ENCODE measurements around the gene PPP1R11.
"Not testable (repeated sequence)": the region's sequence is repeated elsewhere in the genome, so short reads cannot be mapped to it uniquely, and the experiment has no call there.

The PPP1R11 gene, protein sequence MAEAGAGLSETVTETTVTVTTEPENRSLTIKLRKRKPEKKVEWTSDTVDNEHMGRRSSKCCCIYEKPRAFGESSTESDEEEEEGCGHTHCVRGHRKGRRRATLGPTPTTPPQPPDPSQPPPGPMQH

DNA sequence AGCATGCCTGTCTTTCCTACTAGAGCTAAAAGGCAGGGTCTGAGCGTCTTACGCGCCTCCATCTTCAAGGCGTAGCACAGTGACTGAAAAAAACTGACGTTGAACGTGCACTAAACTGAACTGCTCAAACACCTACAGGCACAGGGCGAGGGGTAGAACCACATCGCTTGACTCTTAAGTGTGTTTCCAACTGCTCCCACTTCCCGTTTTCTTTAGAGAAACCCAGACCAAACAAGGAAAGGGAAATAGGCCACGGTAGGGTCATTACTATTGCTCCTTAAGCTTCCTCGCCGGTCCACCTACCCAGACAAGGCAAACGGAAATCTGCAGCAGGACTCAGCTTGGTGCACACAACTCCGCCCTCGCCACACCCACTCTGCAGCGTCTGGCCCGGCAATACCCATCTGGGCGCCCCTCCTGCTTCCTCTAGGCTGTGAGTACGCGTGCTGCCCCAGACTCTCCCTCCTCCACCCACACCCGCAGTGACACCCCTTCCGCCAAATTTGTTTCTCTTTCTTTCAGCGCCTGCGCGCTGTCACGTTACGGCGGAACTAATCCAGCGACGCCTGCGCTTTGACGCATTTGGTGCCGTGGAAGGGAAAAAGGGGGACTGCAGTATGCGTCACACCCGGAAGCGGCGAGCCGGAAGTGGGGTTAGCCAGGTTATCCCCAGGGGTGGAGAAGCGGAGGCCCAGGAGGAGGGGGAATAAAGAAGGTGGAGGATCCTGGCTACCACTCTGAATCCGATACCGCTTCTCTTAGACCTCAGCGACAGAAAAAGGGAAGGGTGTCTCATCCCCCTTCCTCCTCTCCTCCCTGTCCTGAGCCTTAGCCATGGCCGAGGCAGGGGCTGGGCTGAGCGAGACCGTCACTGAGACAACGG is at the start of gene PPP1R11:
Gene PPP1R11 (plus strand): TSS at position 622 of the 883 bp plus-strand sequence. CDS start 213 bp downstream, at position 835.
- peak; percentile 98 for DNase-seq (ENCODE audit: low read depth)

DNA sequence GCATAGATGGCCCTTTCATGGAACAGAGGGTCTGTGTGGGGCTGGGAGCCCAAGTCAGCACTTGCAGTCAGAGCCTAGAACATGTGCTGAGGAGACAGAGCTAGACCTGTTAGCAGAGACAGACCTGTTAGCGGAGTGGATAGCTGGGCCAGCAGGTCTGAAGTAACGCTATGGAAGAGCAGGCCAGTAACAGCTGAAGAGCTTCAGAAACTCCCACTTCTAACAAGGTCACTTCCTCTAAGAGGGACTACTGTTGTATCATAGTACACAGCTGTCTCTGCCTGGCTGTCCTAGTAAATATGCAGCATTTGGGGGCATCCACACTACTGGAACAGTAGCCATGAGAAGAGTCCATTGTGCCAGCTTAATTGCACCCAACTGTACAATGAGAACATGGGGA is 47.2 kb upstream of the PPP1R11 start:
- no peak for DNase-seq (ENCODE audit: low read depth)

DNA sequence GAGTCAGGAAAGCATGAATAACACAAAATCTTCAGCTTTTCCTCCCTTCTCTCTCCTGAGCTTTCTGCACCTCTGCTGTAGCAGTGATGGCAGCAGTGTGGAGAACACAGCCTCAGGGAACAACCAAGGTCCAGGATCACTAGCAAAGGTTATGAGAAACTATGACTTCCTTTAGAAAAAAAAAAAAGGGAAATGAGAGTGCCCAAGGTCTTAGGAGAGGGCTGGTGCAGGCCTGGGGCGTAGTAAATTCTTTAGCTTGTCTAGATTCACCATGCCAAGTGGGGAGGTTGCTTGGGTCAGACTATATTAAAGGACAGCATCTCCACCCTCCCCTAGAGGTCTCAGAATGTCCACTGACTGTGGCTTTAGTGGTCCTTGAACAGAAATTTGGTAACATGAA is 46.4 kb upstream of the PPP1R11 start:
- DNase-seq (ENCODE audit: low read depth) = no peak

DNA sequence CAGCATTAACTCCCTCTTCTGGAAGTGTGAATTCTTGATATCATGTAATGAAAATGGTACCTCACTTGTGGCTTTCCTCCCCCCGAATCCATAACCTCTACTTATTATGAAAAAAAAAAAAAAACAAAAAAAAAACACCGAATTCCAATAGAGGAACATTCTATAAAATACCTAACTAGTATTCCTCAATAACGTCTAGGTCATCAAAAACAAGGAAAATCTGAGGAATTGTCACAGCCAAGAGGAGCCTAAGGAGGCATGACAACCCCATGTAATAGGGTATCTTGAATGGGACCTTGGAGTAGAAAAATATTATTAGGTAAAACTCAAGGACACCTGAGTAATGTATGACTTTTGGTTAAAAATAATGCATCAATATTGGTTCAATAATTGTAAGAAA is 44.8 kb upstream of the PPP1R11 start:
- DNase-seq (ENCODE audit: low read depth) = no peak

DNA sequence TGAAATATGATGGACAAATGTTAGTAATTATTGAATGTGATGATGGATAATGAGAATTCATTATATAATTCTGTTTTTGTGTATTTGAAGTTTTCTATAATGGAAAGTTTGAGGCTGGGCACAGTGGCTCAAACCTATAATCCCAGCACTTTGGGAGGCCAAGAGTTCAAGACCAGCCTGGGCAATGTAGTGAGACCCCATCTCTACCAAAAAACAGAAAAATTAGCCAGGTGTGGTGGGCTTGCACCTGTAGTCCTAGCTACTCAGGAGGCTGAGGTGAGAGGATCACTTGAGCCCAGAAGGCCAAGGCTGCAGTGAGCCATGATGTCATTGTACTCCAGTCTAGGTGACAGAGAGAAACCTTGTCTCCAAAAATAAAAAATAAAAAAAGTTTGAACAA is 44.3 kb upstream of the PPP1R11 start:
- not testable (repeated sequence) for DNase-seq (ENCODE audit: low read depth)

DNA sequence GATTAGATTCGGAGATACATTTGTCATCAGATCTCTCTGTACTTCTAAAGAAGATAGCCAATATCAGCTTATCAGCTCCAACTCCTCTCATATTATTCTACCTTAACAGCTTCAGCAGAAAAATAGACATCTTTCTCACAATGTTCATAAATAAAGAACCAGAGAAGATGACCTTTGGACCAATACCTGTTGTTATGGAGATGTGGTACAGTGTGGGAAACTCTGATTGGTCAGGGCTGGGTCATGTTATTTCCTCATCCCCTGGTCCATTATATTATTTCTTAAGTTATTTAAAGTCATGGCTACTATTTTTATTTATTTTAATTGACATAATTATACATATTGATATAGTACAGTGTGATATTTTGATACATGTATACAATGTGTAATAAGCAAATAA is 41.8 kb upstream of the PPP1R11 start:
- DNase-seq (ENCODE audit: low read depth) = no peak

DNA sequence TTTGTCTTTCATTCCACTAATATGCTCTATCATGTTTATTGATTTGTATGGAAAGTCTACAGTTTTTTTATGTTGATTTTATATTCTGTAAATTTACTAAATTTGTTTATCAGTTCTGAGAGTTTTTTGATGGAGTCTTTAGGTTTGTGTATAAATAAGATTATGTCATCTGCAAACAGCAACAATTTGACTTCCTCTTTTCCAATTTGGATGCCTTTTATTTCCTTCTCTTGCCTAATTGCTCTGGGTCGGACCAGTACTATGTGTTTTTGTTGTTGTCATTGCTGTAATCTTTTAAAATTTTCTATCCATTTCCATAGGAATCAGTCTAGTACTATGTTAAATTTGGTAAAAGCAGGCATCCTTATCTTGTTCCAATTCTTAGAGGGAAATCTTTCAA is 37.4 kb upstream of the PPP1R11 start:
- no peak for DNase-seq (ENCODE audit: low read depth)

DNA sequence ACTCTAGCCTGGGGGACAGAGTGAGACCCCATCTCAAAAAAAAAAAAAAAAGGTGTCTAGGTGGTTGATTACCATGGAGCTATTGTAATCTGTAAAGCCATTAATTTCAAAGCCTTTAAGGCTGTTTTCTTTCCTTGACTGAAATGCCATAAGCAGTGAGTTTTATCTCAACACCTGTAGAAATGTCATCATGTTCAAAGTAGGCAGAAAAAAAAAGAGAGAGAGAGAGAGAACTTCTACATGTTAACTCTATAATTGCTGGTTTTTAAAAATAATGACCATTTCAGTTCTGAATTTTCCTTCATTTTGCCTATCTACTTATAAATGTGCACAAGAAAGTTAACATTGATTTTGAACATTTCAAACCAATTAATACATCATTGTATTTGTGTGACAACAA is 35.6 kb upstream of the PPP1R11 start:
- DNase-seq (ENCODE audit: low read depth) = no peak

DNA sequence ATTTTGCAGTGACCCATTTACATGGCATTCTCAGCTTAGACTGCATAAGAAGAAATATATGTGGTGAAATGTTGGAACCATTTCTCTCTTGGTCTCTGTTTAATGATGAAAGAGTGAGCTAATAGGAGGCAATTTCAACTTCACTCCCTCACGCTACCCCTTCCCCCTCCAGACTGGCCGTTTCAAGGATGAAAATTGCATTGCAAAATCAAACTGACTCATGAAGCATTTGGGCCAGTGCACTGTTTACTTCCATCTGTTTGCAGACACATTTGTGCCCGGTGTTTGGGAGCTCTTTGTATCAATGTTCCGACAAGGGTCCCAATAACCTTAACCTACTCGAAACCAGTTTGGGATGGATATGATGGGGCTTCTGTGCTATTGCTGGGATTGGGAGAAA is 33.6 kb upstream of the PPP1R11 start:
- DNase-seq (ENCODE audit: low read depth) = not testable (repeated sequence)

DNA sequence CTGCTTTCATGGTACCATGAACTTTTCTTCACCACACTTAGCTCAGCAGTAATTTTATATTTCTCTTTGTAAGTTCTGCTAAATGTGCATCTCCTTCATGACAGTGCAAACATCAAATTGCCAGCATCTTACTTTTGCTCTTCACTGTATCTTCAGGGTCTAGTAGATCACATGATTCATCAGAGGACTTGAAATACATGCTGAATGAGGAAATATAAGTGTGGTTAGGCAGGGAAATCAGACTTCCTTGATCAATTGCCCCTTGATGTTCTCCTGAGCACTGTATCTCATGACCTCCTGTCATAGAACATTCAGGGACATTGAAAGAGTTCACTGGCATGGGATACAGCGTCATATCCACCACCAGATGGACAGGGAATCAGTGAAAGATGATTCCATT is 31.2 kb upstream of the PPP1R11 start:
- DNase-seq (ENCODE audit: low read depth) = no peak

DNA sequence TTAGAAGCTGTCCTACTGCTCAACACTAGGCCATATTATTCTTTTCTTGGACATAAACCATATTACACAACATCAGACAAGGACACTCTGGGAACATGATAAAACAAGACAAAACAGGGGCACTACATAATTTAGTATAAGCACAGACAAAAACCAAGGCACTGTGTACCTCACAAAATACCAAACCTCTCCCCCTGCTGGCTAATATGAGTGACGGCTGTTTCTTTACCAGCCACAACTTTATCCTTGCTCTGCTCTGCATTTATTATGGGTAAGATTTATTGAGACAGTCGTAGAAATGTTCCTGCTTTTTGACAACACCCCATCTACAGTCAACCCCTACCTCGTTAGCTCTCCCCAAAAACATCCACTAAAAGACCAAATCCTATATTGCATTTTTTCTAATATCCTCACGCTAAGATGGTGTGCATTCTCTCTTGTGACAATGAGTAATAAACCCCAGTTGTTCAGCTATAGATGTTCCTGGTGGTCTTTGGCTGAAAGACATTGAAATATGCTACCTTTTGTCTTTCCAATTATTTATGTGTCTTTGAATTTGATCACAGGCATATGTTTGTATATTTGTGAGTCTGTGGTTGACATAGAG is 29.7 kb upstream of the PPP1R11 start:
- no peak for DNase-seq (ENCODE audit: low read depth)

DNA sequence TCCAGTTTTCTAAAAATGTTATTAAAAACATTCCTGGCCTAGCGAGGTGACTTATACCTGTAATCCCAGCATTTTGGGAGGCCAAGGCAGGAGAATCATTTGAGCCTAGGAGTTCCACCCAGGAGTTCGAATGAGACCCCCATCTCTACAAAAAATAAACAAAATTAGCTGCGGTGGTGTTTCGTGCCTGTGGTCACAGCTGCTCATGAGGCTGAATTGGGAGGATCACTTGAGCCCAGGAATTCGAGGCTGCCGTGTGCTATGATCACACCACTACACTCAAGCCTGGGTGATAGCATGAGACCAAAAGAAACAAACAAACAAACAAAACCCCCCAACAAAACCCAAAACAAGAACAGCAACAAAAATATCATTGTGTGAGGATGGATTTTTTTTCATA is 25.8 kb upstream of the PPP1R11 start:
- no peak for DNase-seq (ENCODE audit: low read depth)

DNA sequence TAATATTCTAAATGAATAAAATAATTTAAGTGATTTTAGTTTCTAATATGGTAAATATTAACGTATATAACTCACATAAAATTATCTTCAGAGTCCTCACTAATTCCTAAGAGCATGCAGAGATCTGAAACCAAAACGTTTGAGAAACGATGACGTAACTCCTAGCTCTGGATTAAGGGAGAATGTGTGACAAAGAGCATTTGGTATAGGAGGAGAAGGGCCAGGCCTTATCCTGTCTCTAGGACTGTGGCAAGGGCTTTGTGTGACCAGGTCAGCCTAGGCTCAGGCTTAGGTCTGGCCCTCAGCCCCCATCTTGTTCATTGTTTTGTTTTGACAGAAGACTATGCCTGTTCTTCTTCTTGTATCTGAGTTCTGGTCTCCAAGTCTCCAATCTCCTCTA is 25.2 kb upstream of the PPP1R11 start:
- DNase-seq (ENCODE audit: low read depth) = no peak

DNA sequence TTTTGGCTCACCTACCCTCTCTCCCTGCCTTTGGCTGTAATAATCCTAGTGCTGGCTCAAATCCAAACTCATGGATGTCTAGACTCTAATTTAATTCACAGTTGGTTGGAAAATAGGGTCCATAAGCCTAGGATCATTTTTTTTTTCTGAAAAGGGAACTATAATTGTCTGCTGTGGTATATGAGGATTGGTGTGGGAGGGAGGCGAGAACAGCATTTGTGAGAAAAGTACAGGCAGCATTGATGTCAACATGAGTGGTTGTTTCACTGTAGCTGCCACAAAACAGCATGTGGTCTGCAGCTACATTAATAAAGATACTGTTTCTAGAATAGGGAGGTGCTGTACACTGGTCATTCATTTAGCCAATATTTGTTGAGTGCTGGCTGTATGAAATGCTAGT is 24.5 kb upstream of the PPP1R11 start:
- no peak for DNase-seq (ENCODE audit: low read depth)

DNA sequence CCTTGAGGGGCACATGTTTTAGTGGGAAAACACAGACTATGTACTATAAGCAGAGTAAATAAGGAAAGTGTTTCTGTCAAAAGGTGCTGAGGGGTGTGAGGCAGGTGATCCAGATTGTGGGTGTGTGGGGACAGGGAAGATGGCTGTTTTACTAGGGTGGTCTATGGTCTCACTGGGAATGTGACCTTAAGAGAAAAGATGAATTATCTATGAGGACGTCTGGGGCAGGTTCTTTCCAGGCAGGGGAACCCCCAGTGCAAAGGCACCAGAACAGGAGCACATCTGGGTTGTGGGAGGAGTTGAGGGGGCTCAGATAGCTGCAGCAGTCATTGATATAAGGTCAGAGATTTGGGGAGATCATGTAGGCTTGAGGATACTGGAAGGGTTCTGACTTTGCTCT is 24.1 kb upstream of the PPP1R11 start:
- no peak for DNase-seq (ENCODE audit: low read depth)

DNA sequence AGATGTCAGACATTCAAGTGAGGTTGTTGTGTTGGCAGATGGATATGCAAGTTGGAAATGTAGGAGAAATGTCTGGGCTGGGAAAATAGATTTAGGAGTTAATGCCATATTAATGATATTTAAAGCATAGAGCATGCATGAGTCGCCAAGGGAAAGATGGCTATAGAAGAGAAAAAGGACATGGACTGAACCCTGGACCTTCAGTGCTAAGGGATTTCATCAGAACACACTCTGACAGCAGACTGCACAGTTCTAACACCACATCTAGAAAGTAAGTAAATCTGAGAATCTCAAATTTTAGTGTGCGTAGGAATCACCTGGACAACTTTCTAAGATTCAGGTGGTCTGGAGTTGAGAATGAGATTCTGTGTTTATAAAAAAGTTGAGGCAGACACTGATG is 23.3 kb upstream of the PPP1R11 start:
- no peak for DNase-seq (ENCODE audit: low read depth)

DNA sequence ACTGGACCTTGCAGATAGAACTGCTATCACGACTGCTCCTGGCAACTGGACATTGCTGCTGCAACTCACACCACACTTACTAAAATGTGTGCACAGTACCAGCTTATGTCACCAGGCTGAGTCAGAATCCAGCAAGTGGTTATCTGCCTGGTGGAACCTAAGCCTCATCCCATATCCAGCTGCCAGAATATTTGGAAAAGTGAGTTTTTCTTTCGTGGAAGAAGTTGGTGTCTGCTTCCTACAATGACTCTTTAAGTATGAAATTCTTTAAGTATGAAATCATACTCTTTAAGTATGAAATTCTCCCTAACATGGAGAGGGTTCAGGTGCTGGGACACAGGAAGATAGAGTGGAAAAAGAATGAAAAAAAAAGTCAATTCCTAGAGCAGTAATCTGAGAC is 22.4 kb upstream of the PPP1R11 start:
- no peak for DNase-seq (ENCODE audit: low read depth)

DNA sequence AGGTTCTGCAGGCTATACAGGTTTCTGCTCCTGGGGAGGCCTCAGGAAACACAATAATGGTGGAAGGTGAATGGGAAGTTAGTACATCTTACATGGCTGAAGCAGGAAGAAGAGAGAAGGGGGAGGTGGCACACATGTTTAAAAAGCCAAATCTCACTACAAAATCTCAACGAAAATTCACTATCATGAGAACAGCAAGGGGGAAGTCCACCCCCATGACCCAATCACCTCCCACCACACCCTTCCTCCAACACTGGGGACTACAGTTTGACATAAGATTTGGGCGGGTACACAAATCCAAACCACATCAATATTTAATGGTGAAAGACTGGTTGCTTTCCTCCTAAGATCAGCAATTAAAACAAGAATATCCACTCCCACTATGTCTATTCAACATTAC is 19.8 kb upstream of the PPP1R11 start:
- no peak for DNase-seq (ENCODE audit: low read depth)

DNA sequence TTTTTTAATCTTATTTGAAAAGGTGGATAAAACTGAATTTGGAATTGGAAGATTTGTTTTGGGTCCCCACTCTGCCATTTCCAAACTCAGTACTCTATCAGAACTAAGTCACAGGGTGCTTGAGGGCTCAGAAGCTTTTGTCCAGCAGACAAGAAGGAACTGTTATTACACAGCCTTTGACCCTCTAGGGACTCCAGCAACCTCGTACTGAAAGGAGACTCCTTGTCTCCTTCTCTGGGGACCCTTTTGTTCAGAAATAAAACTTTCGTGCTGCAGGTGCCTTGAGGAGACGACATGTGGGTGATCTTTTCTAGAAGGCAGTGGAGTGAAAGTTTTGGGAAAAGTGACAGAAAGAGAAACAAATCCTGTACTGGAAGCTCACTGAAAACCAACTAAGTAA is 13.3 kb upstream of the PPP1R11 start:
- DNase-seq (ENCODE audit: low read depth) = no peak

DNA sequence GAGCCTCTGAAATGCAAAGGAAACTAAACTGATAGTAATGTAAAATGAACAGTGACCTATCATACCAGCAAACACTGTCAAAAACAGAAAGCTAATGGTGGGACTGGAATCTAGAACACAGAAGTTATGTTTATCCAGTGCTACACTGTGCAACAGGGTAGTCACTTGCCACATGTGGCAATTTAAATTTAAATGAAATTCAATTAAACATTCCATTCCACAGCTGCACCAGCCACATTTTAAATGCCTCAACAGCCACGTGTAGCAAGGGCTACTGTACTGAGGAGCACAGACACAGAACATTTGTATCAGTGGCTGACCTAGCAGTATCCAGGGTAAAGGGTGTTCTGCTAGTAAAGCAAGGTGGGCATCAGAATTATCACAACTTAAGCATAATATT is 11.5 kb upstream of the PPP1R11 start:
- DNase-seq (ENCODE audit: low read depth) = no peak

DNA sequence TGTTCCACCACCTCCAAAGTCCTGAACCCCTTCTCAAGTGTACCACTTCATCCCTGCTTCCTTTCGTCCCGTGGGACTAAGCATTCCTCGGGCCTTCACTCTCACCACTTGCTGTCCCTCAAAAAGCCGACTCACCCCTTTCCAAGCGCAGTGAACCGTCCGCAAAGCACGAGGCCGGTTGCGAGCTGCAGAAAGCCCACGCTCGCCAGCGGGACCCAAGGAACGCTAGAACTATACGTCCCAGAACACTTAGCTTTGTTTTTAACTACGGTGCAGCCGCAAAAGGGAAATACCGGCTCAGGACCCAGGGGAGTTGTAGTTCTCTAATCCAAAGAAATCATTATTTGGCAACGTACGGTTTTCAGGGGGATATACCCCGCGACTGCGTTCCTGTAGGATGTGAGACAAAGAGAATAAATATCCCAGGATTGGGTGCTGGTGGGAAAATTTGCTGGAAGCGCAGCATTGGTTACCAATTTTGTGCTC is 6.3 kb upstream of the PPP1R11 start:
- no peak for DNase-seq (ENCODE audit: low read depth)

DNA sequence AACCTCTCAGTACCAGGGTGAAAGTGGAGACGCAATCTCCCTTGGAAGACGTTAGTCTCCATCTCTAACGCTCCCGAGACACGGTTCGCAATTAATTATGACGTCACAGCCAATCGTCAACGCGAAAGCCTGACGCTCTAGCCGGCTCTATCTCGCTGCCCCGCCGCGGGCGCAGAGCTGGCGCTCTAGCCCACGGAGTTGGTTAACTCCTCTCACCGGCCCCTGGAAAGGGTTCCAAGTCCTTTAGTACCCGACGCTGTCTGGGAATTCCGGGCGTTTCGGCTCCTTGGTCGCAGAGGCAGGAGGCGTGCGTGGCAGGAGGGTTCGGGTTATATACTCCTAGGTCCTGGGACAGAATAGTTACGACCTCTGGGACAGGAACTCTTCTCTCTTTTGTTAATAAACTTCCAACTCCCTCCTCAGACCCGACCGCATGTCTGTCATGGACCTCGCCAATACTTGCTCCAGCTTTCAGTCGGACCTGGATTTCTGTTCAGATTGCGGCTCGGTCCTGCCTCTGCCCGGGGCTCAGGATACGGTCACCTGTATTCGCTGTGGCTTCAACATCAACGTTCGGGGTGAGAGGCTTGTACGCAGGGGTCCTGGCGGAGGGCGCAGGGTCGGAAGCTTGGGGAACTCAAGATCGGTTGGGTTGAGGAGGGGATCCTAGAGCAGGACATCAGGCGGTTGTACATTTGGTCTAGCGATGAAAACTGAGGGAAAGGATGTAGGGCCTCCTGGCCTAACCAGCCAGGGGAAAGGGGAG is 5.7 kb upstream of the PPP1R11 start, which contains the start of gene POLR1H:
Gene POLR1H (plus strand): TSS at position 174 of the 766 bp plus-strand sequence. CDS start 260 bp downstream, at position 434.
- peak; percentile 78 for DNase-seq (ENCODE audit: low read depth)
